ENCODE results near the gene CDCA7.
"Not testable (repeated sequence)": the region's sequence is repeated elsewhere in the genome, so short reads cannot be mapped to it uniquely, and the experiment has no call there.

Gene CDCA7

DNA sequence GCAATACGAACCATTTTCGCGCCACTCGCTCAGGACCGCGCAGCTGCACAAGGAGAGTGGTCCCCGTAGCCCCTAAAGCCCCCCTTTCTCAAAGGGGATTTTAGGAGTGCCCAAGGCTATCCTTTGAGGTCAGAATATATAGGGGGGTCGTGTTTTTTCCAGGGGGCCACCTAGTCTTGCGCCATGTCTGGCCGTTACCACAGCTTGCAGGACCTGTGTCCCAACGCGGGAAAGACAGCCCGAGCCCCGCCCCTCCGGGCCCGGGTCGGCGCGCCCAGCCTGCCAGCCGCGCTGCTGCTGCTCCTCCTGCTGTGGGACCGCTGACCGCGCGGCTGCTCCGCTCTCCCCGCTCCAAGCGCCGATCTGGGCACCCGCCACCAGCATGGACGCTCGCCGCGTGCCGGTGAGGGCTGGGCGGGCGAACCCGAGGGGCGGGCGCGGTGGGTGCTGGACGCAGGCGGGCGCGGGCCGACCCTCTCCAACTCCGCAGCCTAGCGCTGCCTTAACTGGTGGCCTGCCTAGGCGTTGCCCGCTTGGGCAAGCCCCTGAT, at the start of gene CDCA7:
TSS of gene CDCA7 (plus strand) at position 291 of the 550 bp plus-strand sequence. CDS start at position 383, 92 bp downstream.
- Histone ChIP-seq H3K4me3 (ENCODE audit: low read depth in 1 of 2, low read length in 2 of 2) (peak within 1 kb of the TSS; percentile 56 to 66), H3K36me3 (ENCODE audit: insufficient read depth, low read length) (no peaks in the 10 kb centered on the region), H3K27me3 (ENCODE audit: control insufficient read depth in 1 of 2, insufficient read depth in 2 of 2, low read length in 2 of 2) (peaks cover 23 to 37% of the 10 kb centered on the region in 2 donors), H3K27ac (ENCODE audit: low read depth, low read length) (peak within 1 kb of the TSS; percentile 43), H3K9ac (ENCODE audit: low read length) (no peak within 1 kb of the TSS), H3K9me3 (ENCODE audit: low read length) (no peaks in the 10 kb centered on the region), H3K4me1 (ENCODE audit: insufficient read depth, low read length) (peaks cover 3% of the 10 kb centered on the region)

DNA sequence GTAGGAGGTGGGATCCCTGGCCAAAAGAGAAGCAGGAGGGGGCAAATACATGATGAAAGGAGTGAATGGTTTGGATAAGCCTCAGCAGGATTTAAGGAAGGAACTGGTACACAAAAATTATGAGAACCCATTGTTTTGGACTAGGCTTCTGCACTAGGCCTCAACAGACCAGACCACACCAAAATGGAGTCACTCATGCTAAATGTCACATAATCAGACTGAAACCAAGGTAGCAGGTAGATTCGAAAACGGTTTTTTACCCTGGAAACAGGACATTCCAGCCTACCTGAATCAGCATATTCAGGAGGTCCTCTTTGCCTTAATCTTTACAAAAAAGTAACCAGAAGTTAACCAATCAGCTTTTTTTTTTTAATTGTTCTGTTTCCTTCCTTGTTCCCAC, 49.4 kb upstream of the CDCA7 start:
- no peak overlapping the region for H3K27ac ChIP-seq (ENCODE audit: low read depth, low read length)
- H3K4me1 ChIP-seq (ENCODE audit: insufficient read depth, low read length): no peaks in the 10 kb centered on the region

GRCh38 chr2:173307293-173307692, 47.4 kb upstream of the CDCA7 start:
- Histone ChIP-seq H3K9me3 (ENCODE audit: low read length) (no peaks in the 10 kb centered on the region), H3K4me3 (ENCODE audit: low read depth in 1 of 2, low read length in 2 of 2) (no peak overlapping the region)

More for the DNA sequence above, 49.4 kb upstream of the CDCA7 start:
- H3K9ac ChIP-seq (ENCODE audit: low read length): no peak overlapping the region
- H3K9me3 ChIP-seq (ENCODE audit: low read length): no peaks in the 10 kb centered on the region
- no peak overlapping the region for H3K4me3 ChIP-seq (ENCODE audit: low read depth in 1 of 2, low read length in 2 of 2)
- no peaks in the 10 kb centered on the region for H3K36me3 ChIP-seq (ENCODE audit: insufficient read depth, low read length)
- H3K27me3 ChIP-seq (ENCODE audit: control insufficient read depth in 1 of 2, insufficient read depth in 2 of 2, low read length in 2 of 2): no peaks in the 10 kb centered on the region

DNA sequence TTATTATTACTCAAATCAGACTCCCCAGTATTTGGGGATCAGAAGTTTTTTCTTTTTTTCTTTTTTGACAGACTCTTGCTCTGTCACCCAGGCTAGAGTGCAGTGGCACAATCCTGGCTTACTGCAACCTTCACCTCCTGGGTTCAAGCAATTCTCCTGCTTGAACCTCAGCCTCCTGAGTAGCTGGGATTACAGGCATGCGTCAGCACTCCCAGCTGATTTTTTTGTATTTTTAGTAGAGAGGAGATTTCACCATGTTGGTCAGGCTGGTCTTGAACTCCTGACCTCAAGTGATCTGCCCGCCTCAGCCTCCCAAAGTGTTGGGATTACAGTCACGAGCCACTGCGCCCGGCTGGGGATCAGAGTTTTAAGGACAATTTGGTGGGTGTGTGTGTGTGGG, 45.3 kb upstream of the CDCA7 start:
- H3K27me3 ChIP-seq (ENCODE audit: control insufficient read depth in 1 of 2, insufficient read depth in 2 of 2, low read length in 2 of 2); H3K36me3 ChIP-seq (ENCODE audit: insufficient read depth, low read length); H3K4me1 ChIP-seq (ENCODE audit: insufficient read depth, low read length); H3K4me3 ChIP-seq (ENCODE audit: low read depth in 1 of 2, low read length in 2 of 2); H3K27ac ChIP-seq (ENCODE audit: low read depth, low read length); H3K9ac ChIP-seq (ENCODE audit: low read length); H3K9me3 ChIP-seq (ENCODE audit: low read length): not testable (repeated sequence)

More at GRCh38 chr2:173307293-173307692, 47.4 kb upstream of the CDCA7 start:
- Histone ChIP-seq H3K9ac (ENCODE audit: low read length) (no peak overlapping the region), H3K27me3 (ENCODE audit: control insufficient read depth in 1 of 2, insufficient read depth in 2 of 2, low read length in 2 of 2) (no peaks in the 10 kb centered on the region), H3K4me1 (ENCODE audit: insufficient read depth, low read length) (no peaks in the 10 kb centered on the region), H3K27ac (ENCODE audit: low read depth, low read length) (no peak overlapping the region), H3K36me3 (ENCODE audit: insufficient read depth, low read length) (no peaks in the 10 kb centered on the region)

- H3K36me3 ChIP-seq (ENCODE audit: insufficient read depth, low read length): no peaks in the 10 kb centered on the region
- H3K4me1 ChIP-seq (ENCODE audit: insufficient read depth, low read length): no peaks in the 10 kb centered on the region
- H3K27ac ChIP-seq (ENCODE audit: low read depth, low read length): no peak overlapping the region
- H3K27me3 ChIP-seq (ENCODE audit: control insufficient read depth in 1 of 2, insufficient read depth in 2 of 2, low read length in 2 of 2): no peaks in the 10 kb centered on the region
- H3K9ac ChIP-seq (ENCODE audit: low read length): no peak overlapping the region
- H3K4me3 ChIP-seq (ENCODE audit: low read depth in 1 of 2, low read length in 2 of 2): no peak overlapping the region
- no peaks in the 10 kb centered on the region for H3K9me3 ChIP-seq (ENCODE audit: low read length)
Measured at GRCh38 chr2:173311844-173312606, 42.6 kb upstream of the CDCA7 start.

DNA sequence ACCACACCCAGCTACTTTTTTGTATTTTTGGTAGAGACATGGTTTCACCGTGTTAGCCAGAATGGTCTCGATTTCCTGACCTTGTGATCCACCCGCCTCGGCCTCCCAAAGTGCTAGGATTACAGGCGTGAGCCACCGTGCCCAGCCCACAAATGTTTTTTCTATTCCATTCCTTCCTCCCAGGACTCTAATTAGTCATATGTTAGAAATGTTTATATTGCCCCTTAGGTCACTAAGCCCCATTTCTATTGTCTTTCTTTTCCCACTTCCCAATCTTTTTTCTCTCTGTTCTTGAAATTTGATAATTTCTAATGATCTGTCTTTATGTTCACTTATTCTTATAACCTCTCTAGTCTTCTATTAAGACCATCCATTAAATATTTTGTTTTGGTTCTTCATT, 31.3 kb upstream of the CDCA7 start:
- Histone ChIP-seq H3K4me3 (ENCODE audit: low read depth in 1 of 2, low read length in 2 of 2) (no peak overlapping the region), H3K27ac (ENCODE audit: low read depth, low read length) (no peak overlapping the region), H3K4me1 (ENCODE audit: insufficient read depth, low read length) (no peaks in the 10 kb centered on the region), H3K9ac (ENCODE audit: low read length) (no peak overlapping the region), H3K9me3 (ENCODE audit: low read length) (no peaks in the 10 kb centered on the region), H3K27me3 (ENCODE audit: control insufficient read depth in 1 of 2, insufficient read depth in 2 of 2, low read length in 2 of 2) (no peaks in the 10 kb centered on the region), H3K36me3 (ENCODE audit: insufficient read depth, low read length) (no peaks in the 10 kb centered on the region)

- H3K4me1 ChIP-seq (ENCODE audit: insufficient read depth, low read length): no peaks in the 10 kb centered on the region
- H3K9me3 ChIP-seq (ENCODE audit: low read length): no peaks in the 10 kb centered on the region
- H3K27me3 ChIP-seq (ENCODE audit: control insufficient read depth in 1 of 2, insufficient read depth in 2 of 2, low read length in 2 of 2): no peaks in the 10 kb centered on the region
- no peak overlapping the region for H3K27ac ChIP-seq (ENCODE audit: low read depth, low read length)
- no peak overlapping the region for H3K9ac ChIP-seq (ENCODE audit: low read length)
- H3K4me3 ChIP-seq (ENCODE audit: low read depth in 1 of 2, low read length in 2 of 2): no peak overlapping the region
- H3K36me3 ChIP-seq (ENCODE audit: insufficient read depth, low read length): no peaks in the 10 kb centered on the region
Measured at GRCh38 chr2:173326806-173327205, 27.9 kb upstream of the CDCA7 start.

- Histone ChIP-seq H3K9me3 (ENCODE audit: low read length) (no peaks in the 10 kb centered on the region), H3K27me3 (ENCODE audit: control insufficient read depth in 1 of 2, insufficient read depth in 2 of 2, low read length in 2 of 2) (no peaks in the 10 kb centered on the region), H3K36me3 (ENCODE audit: insufficient read depth, low read length) (no peaks in the 10 kb centered on the region), H3K9ac (ENCODE audit: low read length) (no peak overlapping the region), H3K4me1 (ENCODE audit: insufficient read depth, low read length) (no peaks in the 10 kb centered on the region), H3K4me3 (ENCODE audit: low read depth in 1 of 2, low read length in 2 of 2) (no peak overlapping the region), H3K27ac (ENCODE audit: low read depth, low read length) (no peak overlapping the region)
Measured at GRCh38 chr2:173327421-173327820, 27.3 kb upstream of the CDCA7 start.

GRCh38 chr2:173333003-173333402, 21.7 kb upstream of the CDCA7 start:
- H3K9ac ChIP-seq (ENCODE audit: low read length); H3K4me1 ChIP-seq (ENCODE audit: insufficient read depth, low read length); H3K9me3 ChIP-seq (ENCODE audit: low read length); H3K27ac ChIP-seq (ENCODE audit: low read depth, low read length); H3K4me3 ChIP-seq (ENCODE audit: low read depth in 1 of 2, low read length in 2 of 2); H3K27me3 ChIP-seq (ENCODE audit: control insufficient read depth in 1 of 2, insufficient read depth in 2 of 2, low read length in 2 of 2); H3K36me3 ChIP-seq (ENCODE audit: insufficient read depth, low read length): not testable (repeated sequence)

DNA sequence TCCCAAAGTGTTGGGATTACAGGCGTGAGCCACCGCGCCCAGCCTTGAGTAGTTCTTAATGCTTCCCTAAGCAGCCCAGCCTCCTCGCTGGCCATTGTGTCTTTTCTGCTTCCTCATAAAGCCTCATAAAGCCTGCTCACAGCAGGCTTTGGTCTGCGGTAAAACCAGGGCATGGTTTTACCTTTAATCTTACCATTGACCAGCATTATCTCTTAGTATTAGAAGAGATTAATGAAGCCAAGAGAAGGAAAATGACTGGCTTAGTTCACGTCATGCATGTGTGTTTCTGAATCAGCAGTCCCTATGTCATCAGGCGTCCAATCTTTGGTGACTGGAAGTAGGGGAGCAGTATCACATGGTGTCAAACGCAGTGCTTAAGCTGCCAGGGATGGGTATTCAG, 14.9 kb upstream of the CDCA7 start:
- no peak overlapping the region for H3K4me3 ChIP-seq (ENCODE audit: low read depth in 1 of 2, low read length in 2 of 2)
- H3K9me3 ChIP-seq (ENCODE audit: low read length): no peaks in the 10 kb centered on the region
- no peaks in the 10 kb centered on the region for H3K36me3 ChIP-seq (ENCODE audit: insufficient read depth, low read length)
- H3K27me3 ChIP-seq (ENCODE audit: control insufficient read depth in 1 of 2, insufficient read depth in 2 of 2, low read length in 2 of 2): no peaks in the 10 kb centered on the region
- H3K27ac ChIP-seq (ENCODE audit: low read depth, low read length): no peak overlapping the region
- no peak overlapping the region for H3K9ac ChIP-seq (ENCODE audit: low read length)
- H3K4me1 ChIP-seq (ENCODE audit: insufficient read depth, low read length): no peaks in the 10 kb centered on the region

DNA sequence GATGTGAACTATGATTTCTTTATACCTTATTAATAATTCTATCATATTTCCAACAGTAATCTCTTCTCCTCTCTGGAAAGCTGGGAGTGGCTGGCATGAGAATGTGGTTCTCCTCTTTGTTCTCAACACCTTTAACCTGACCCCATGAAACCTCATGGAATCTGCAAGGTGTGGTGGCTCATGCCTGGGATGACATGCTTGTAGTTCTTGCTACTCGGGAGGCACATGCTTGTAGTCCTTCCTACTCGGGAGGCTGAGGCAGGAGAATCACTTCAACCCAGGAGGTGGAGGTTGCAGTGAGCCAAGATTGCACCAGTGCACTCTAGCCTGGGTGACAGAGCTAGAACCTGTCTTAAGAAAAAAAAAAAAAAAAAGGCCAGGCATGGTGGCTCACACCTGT, 10.8 kb upstream of the CDCA7 start:
- Histone ChIP-seq H3K9ac (ENCODE audit: low read length) (no peak overlapping the region), H3K9me3 (ENCODE audit: low read length) (no peaks in the 10 kb centered on the region), H3K36me3 (ENCODE audit: insufficient read depth, low read length) (no peaks in the 10 kb centered on the region), H3K4me3 (ENCODE audit: low read depth in 1 of 2, low read length in 2 of 2) (no peak overlapping the region), H3K27me3 (ENCODE audit: control insufficient read depth in 1 of 2, insufficient read depth in 2 of 2, low read length in 2 of 2) (no peaks in the 10 kb centered on the region), H3K4me1 (ENCODE audit: insufficient read depth, low read length) (no peaks in the 10 kb centered on the region), H3K27ac (ENCODE audit: low read depth, low read length) (no peak overlapping the region)

DNA sequence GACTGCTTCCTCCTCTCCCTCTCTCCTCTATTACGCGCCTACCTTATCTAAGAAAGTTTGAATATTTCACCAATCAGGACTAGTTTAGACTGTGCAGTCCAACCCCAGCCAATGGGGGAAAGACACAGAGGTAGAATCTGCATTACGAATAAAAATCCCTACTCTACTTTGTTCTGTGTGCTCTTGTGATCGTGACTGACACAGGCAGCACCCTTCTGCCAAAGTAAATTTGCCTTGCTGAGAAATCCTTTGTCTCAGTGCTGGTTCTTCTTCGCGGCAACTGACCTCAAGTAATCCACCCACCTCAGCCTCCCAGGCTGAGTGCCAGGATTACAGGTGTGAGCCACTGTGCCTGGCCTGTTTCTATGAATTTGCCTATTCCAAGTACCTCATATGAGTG, 8.6 kb upstream of the CDCA7 start:
- Histone ChIP-seq H3K4me3 (ENCODE audit: low read depth in 1 of 2, low read length in 2 of 2) (no peak overlapping the region), H3K27me3 (ENCODE audit: control insufficient read depth in 1 of 2, insufficient read depth in 2 of 2, low read length in 2 of 2) (no peaks in the 10 kb centered on the region), H3K27ac (ENCODE audit: low read depth, low read length) (no peak overlapping the region), H3K36me3 (ENCODE audit: insufficient read depth, low read length) (no peaks in the 10 kb centered on the region), H3K9me3 (ENCODE audit: low read length) (no peaks in the 10 kb centered on the region), H3K4me1 (ENCODE audit: insufficient read depth, low read length) (no peaks in the 10 kb centered on the region), H3K9ac (ENCODE audit: low read length) (no peak overlapping the region)
